ENCODE measurements around the gene SMS.

- TF ChIP-seq CTCF (conservative IDR thresholded peaks at IDR 0.05 in 1 of 2, IDR thresholded peaks at IDR 0.05 in 1 of 2; ENCODE audit: low read depth in 1 of 2, low read length in 2 of 2) (no peak), EZH2 (IDR thresholded peaks at IDR 0.05; ENCODE audit: low read length, missing control alignments) (no peak)
These were observed 33.2 kb upstream of the SMS start for GRCh38 chrX:21907260-21907659.
